Caco-2 (cell line): ENCODE results near the gene LSM3. TPM values are rescaled to one million over a fixed set of nuclear protein-coding genes. Genes with fewer than 3 reads are reported as not detected.

Experiments used
- BruUV-seq: library from RNA; stranded (reverse); fragments of 400-500 nt; replicated peaks from 2 replicates; lab custom pipeline; 2021; lab: Mats Ljungman, UMichigan
- CTCF ChIA-PET: fragments of 300-600 bp; sonication (Branson Sonifier 250); formaldehyde crosslinking; loops from one replicate; lab custom pipeline; 2022; ENCODE audit warnings: antibody characterized with exemption; lab: Charles Lee
- POLR2A ChIA-PET: fragments of 300-600 bp; sonication (Branson Sonifier 250); formaldehyde crosslinking; loops from one replicate; lab custom pipeline; 2022; ENCODE audit warnings: antibody characterized with exemption; lab: Charles Lee
- DNase-seq, 2 experiments: peaks; one replicate each; pipeline versions ENCODE4 v3.0.0 to v3.0.0-alpha.2; 2020 to 2022
- H3K27me3 ChIP-seq: replicated peaks from 2 replicates; pipeline ENCODE4 v1.6.0; 2011; ENCODE audit warnings: low read length; ENCODE audit not compliant: control insufficient read depth, insufficient read depth
- H3K36me3 ChIP-seq: 2 replicates; pipeline ENCODE4 v1.5.1; 2011; ENCODE audit warnings: low read length; ENCODE audit not compliant: control insufficient read depth, insufficient read depth
- H3K4me1 ChIP-seq: fragments of 250-450 bp; sonication (Bioruptor Pico); 2 replicates; pipeline ENCODE4 v1.5.1; 2020; ENCODE audit warnings: mild to moderate bottlenecking
- H3K4me3 ChIP-seq: 2 replicates; pipeline ENCODE4 v1.5.1; 2011; ENCODE audit warnings: low read depth, mild to moderate bottlenecking, control low read depth, low read length
- H3K9me3 ChIP-seq: fragments of 250-450 bp; sonication (Bioruptor Pico); 2 replicates; pipeline ENCODE4 v1.5.1; 2020; ENCODE audit warnings: mild to moderate bottlenecking, moderate library complexity
- H3K27ac Mint-ChIP-seq: one replicate; pipeline ENCODE4 v1.8.0; 2022; ENCODE audit warnings: mixed read lengths; ENCODE audit not compliant: unreplicated experiment
- H3K27me3 Mint-ChIP-seq: one replicate; pipeline ENCODE4 v1.8.0; 2022; ENCODE audit warnings: mixed read lengths; ENCODE audit not compliant: insufficient read depth, unreplicated experiment
- H3K36me3 Mint-ChIP-seq: one replicate; pipeline ENCODE4 v1.8.0; 2022; ENCODE audit warnings: mild to moderate bottlenecking, mixed read lengths; ENCODE audit not compliant: insufficient read depth, unreplicated experiment
- H3K4me1 Mint-ChIP-seq: one replicate; pipeline ENCODE4 v1.8.0; 2022; ENCODE audit warnings: low read depth, mixed read lengths; ENCODE audit not compliant: unreplicated experiment
- H3K4me3 Mint-ChIP-seq: one replicate; pipeline ENCODE4 v1.8.0; 2022; ENCODE audit warnings: mild to moderate bottlenecking, moderate library complexity, mixed read lengths; ENCODE audit not compliant: unreplicated experiment
- H3K9me3 Mint-ChIP-seq: one replicate; pipeline ENCODE4 v1.8.0; 2022; ENCODE audit warnings: mixed read lengths; ENCODE audit not compliant: unreplicated experiment
- CTCF ChIP-seq, 2 experiments: fragments of 200-600 bp in 1 of 2; IDR thresholded peaks; 1 replicate in 1 of 2; 2 replicates in 1 of 2; pipeline versions ENCODE4 v1.5.1 to v1.8.0; 2011 to 2022; ENCODE audit warnings: antibody characterized with exemption in 1 of 2, control low read depth in 1 of 2, inconsistent platforms in 1 of 2, low read depth in 1 of 2, low read length in 1 of 2, mild to moderate bottlenecking in 1 of 2, moderate library complexity in 1 of 2; ENCODE audit not compliant: insufficient read depth in 1 of 2, severe bottlenecking in 1 of 2, unreplicated experiment in 1 of 2
- intact Hi-C: fragments of 100-400 bp; cut with micrococcal nuclease; formaldehyde crosslinking; loops from one replicate; pipeline ENCODE4 v1.10.0; 2022; ENCODE audit not compliant: unreplicated experiment
- total RNA-seq: library from RNA; stranded (reverse); gene quantifications from 2 replicates; pipeline ENCODE4 v1.2.3, GENCODE V29; 2022

The LSM3 gene
- total RNA-seq, 1 experiment from 2014 or later = 20.5 TPM

DNA sequence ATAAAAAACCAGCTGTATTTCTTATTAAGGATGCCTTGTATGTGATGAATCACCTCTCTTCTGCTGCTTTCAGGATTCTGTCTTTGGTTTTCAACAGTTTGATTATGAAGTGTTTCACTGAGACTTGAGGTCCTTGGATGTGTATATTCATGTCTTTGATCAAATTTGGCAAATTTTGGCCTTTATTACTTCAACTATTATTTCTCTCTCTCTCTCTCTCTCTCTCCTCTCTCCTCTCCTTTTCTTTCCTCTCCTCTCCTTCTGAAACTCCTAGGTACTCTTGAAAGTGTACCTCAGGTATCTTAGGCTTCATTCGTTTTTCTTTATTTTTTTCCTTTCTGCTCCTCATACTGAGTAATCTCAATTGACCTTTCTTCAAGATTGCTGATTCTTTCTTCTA, 43.3 kb downstream of the LSM3 start:
- H3K36me3 Mint-ChIP-seq = peaks cover 15% of the 10 kb centered on the region
- H3K4me1 ChIP-seq = peaks cover 42% of the 10 kb centered on the region
- no peak for DNase-seq
- no peak overlapping the region for H3K4me3 Mint-ChIP-seq
- no peaks in the 10 kb centered on the region for H3K27me3 Mint-ChIP-seq
- no peaks in the 10 kb centered on the region for H3K27me3 ChIP-seq
- peaks cover 33% of the 10 kb centered on the region for H3K9me3 Mint-ChIP-seq
- peaks cover 25% of the 10 kb centered on the region for H3K9me3 ChIP-seq
- H3K36me3 ChIP-seq = 0 out of 2 replicates have a peak, but pooled peaks cover 1% of the 10 kb centered on the region
- CTCF ChIA-PET = no interaction called here
- H3K4me3 ChIP-seq = no peak overlapping the region
- H3K4me1 Mint-ChIP-seq = peaks cover 36% of the 10 kb centered on the region
- no peak for TF ChIP-seq CTCF (IDR thresholded peaks at IDR 0.05; ENCODE audit: insufficient read depth in 1 of 2, low read depth in 1 of 2, low read length in 1 of 2, severe bottlenecking in 1 of 2, unreplicated experiment in 1 of 2)
- no TSS peak for BruUV-seq
- no peak overlapping the region for H3K27ac Mint-ChIP-seq
- POLR2A ChIA-PET = no interaction called here
- intact Hi-C loops = no loop called here

DNA sequence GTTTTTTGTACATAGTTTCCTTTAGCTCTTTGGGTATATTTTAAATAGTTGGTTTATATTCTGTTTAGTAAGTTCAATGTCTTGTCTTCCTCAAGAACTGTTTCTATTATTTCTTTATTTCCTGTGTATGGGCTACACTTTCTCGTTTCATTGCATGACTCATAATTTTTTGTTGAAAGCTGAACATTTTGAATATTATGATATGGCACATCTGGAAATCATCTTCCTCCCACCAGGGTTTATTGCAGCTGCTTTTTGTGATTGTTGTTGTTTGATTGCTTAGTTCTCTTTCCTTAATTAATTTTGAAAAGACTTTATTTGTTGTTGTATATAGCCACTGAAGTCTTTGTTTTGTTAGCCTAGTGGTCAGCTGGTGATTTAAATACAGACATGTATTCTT, 43.8 kb downstream of the LSM3 start:
- intact Hi-C loops = no loop called here
- Histone ChIP-seq H3K4me3 (no peak overlapping the region), H3K27me3 (no peaks in the 10 kb centered on the region), H3K4me1 (peaks cover 47% of the 10 kb centered on the region), H3K9me3 (peaks cover 25% of the 10 kb centered on the region), H3K36me3 (0 out of 2 replicates have a peak, but pooled peaks cover 1% of the 10 kb centered on the region)
- CTCF ChIA-PET = interaction anchor here (2.0 kb wide), 1 partner anchor 19 kb away, joined by 11 read pairs; no protein-coding TSS in a partner anchor
- no peak for DNase-seq
- no peak for TF ChIP-seq CTCF (IDR thresholded peaks at IDR 0.05; ENCODE audit: insufficient read depth in 1 of 2, low read depth in 1 of 2, low read length in 1 of 2, severe bottlenecking in 1 of 2, unreplicated experiment in 1 of 2)
- H3K27me3 Mint-ChIP-seq = no peaks in the 10 kb centered on the region
- peaks cover 15% of the 10 kb centered on the region for H3K36me3 Mint-ChIP-seq
- H3K4me1 Mint-ChIP-seq = peaks cover 41% of the 10 kb centered on the region
- no peak overlapping the region for H3K4me3 Mint-ChIP-seq
- H3K9me3 Mint-ChIP-seq = peaks cover 33% of the 10 kb centered on the region
- peak overlapping the region; percentile 96 for H3K27ac Mint-ChIP-seq
- POLR2A ChIA-PET = no interaction called here
- no TSS peak for BruUV-seq

DNA sequence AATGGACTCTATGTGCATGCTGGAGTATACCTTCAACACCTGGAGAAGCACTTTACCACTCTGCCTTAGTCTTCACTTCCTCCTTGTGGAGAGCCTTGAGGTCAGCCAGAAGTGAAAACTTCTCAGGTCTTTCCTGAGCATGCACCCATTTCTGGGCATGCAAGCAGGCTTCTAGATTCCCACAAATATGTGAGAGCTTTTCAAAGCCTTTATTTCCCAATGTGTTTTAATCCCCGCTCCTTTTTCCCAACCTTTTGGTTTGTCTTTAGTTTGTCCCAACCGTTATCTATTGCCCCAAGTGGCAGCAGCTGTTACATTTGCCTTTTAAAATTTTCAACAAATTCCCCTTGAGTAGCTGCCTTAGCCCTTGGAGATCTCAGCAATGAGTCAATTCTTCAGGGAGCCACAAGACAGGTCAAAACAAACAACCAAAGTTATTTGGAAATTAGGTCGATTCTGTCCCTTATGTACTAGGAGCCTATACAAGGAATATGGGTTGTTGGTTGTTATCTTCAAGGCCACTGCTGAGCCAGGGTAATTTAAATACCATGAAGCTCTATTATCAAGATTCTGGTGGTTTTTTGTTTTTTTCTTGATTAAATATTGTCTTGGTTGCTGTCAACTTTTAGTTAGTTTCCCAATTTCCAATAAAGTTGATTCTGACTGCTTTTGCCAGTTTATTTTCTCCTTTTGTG, 44.4 kb downstream of the LSM3 start:
- BruUV-seq = no TSS peak
- no peak overlapping the region for H3K4me3 ChIP-seq
- H3K36me3 Mint-ChIP-seq = peaks cover 19% of the 10 kb centered on the region
- POLR2A ChIA-PET = no interaction called here
- 0 out of 2 replicates have a peak, but pooled peaks cover 1% of the 10 kb centered on the region for H3K36me3 ChIP-seq
- H3K4me1 Mint-ChIP-seq = peaks cover 47% of the 10 kb centered on the region
- no peak for TF ChIP-seq CTCF (IDR thresholded peaks at IDR 0.05; ENCODE audit: insufficient read depth in 1 of 2, low read depth in 1 of 2, low read length in 1 of 2, severe bottlenecking in 1 of 2, unreplicated experiment in 1 of 2)
- H3K27me3 ChIP-seq = no peaks in the 10 kb centered on the region
- peak overlapping the region; percentile 96 for H3K27ac Mint-ChIP-seq
- H3K9me3 ChIP-seq = peaks cover 25% of the 10 kb centered on the region
- H3K9me3 Mint-ChIP-seq = peaks cover 33% of the 10 kb centered on the region
- H3K4me3 Mint-ChIP-seq = peak overlapping the region; percentile 15
- CTCF ChIA-PET = interaction anchor here (2.0 kb wide), 1 partner anchor 20 kb away, joined by 11 read pairs; no protein-coding TSS in a partner anchor
- DNase-seq = no peak
- intact Hi-C loops = no loop called here
- H3K27me3 Mint-ChIP-seq = no peaks in the 10 kb centered on the region
- H3K4me1 ChIP-seq = peaks cover 50% of the 10 kb centered on the region
